Activated T-helper 1 cell treated with anti-CD3 and anti-CD28 coated beads, Interleukin-12 subunit alpha, Interleukin-12 subunit beta, Interleukin-2, Interleukin-4 antibody, amounts not matched to agents 30 ng/mL and 10 ng/mL and 1 ng/mL, durations not matched to agents 14 hours and 24 hours and 36 hours (primary cell): ENCODE measurements around the gene SLC35E2B. TPM values are rescaled to one million over a fixed set of nuclear protein-coding genes. Genes with fewer than 3 reads are reported as not detected.

ENCODE experiments used
- DNase-seq: peaks from one replicate; pipeline ENCODE4 v3.0.0; 2021; ENCODE audit warnings: low spot score
- H3K27ac Mint-ChIP-seq: one replicate; pipeline ENCODE4 v1.8.0; 2021; ENCODE audit warnings: mild to moderate bottlenecking, mixed read lengths
- H3K27me3 Mint-ChIP-seq: one replicate; pipeline ENCODE4 v1.8.0; 2022; ENCODE audit warnings: mild to moderate bottlenecking, moderate library complexity, mixed read lengths; ENCODE audit not compliant: insufficient read depth
- H3K36me3 Mint-ChIP-seq: one replicate; pipeline ENCODE4 v1.8.0; 2021; ENCODE audit warnings: low read depth, mixed read lengths
- H3K4me1 Mint-ChIP-seq: one replicate; pipeline ENCODE4 v1.8.0; 2021; ENCODE audit warnings: low read depth, mixed read lengths
- H3K4me3 Mint-ChIP-seq: one replicate; pipeline ENCODE4 v1.8.0; 2021; ENCODE audit warnings: mild to moderate bottlenecking, moderate library complexity, mixed read lengths
- H3K9me3 Mint-ChIP-seq: one replicate; pipeline ENCODE4 v1.8.0; 2021; ENCODE audit warnings: mixed read lengths
- intact Hi-C: fragments of 100-400 bp; cut with micrococcal nuclease; formaldehyde crosslinking; loops from one replicate; pipeline ENCODE4 v1.15.1; 2024
- total RNA-seq: library from RNA; stranded (reverse); gene quantifications from 2 replicates; pipeline ENCODE4 v1.2.3, GENCODE V29; 2022

Gene SLC35E2B
- total RNA-seq, 1 donor from 2014 or later = 41.1 TPM

DNA sequence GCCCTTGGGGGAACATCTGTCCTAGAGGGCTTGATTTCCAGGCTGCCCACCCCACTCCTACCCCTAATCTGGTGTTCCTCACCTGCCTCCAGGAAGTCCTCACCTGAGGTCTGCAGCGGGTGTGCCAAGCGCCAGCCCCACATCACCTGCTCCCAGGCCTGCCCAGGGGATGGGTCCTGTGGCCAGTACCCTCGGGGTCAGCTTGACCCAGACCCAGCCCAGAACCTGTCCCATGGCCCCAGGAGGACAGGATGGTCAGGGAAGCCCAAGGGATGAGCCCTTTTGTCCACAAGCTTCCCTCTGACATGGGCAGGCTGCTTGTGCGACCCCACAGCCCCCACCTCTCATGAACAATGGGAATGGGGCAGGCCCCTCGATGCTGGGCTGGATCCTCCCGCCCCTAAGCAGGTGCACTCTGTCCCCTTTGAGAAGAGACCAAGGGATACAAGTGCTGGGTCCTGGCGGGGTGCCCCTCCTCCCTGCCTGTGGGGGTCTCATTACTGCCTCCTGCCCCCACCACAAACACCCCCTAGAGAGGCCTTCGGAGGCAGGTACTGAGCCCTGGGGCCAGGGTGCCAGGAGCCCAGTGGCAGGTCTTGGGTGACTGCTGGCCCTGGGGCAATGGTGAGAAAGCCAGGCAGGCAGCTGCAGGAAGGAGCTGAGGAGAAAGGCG, 74.1 kb downstream of the SLC35E2B start:
- DNase-seq = no peak
- Mint-ChIP-seq H3K27ac (no peak overlapping the region), H3K9me3 (no peaks in the 10 kb centered on the region), H3K36me3 (peaks cover 4% of the 10 kb centered on the region), H3K4me3 (no peak overlapping the region), H3K27me3 (no peaks in the 10 kb centered on the region), H3K4me1 (peaks cover 23% of the 10 kb centered on the region)
- intact Hi-C loops = loop anchor here (10.0 kb wide), 2 partner anchors 106 to 776 kb away; partner anchors contain the start of genes CDK11A, MORN1 and RER1

DNA sequence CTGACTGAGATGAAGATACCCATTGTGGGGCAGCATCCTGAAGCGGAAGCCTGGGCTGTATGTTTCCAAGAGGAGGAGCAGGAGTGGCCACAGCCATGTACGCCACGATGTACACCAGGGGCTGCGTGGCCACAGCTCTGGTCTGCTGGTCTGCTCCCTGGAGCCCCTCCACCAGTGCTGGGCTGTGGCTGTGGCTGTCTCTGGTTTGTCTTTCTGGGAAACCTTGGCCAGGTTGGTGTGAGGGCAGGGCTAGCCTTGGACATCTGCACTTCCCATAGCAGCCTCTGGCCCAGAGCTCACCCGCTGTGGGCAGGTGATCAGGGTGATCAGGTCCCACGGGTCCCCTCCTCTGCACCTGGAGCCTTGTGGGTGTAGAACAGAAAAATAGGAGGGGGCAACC, 74.7 kb downstream of the SLC35E2B start:
- DNase-seq = no peak
- H3K27ac Mint-ChIP-seq = no peak overlapping the region
- peaks cover 4% of the 10 kb centered on the region for H3K36me3 Mint-ChIP-seq
- H3K4me1 Mint-ChIP-seq = peaks cover 25% of the 10 kb centered on the region
- peak overlapping the region; percentile 85 for H3K4me3 Mint-ChIP-seq
- no peaks in the 10 kb centered on the region for H3K27me3 Mint-ChIP-seq
- no peaks in the 10 kb centered on the region for H3K9me3 Mint-ChIP-seq
- intact Hi-C loops = loop anchor here (10.0 kb wide), 2 partner anchors 107 to 777 kb away; partner anchors contain the start of genes CDK11A, MORN1 and RER1

DNA sequence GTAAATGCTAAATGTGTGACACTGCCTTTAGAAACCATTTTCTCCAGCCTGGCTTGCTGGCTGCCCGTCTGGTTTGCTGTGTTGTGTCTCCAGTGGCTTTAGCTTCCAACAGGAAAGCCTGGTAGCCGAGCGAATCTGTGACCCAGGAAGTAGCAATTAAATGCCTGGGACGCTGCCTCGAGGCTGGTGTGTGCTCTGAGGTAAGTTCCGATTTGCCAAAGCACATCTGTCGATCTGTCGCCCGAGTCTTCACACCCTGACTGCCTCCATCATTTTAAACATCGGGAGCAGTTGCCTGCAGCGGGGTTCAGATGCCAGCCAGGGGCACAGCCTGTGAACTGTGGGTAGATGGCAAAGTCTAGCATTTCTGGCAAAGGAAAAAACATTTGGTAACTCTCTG, 75.1 kb downstream of the SLC35E2B start:
- Mint-ChIP-seq H3K27ac (peak overlapping the region; percentile 86), H3K9me3 (no peaks in the 10 kb centered on the region), H3K27me3 (no peaks in the 10 kb centered on the region), H3K36me3 (peaks cover 4% of the 10 kb centered on the region), H3K4me1 (peaks cover 25% of the 10 kb centered on the region), H3K4me3 (peak overlapping the region; percentile 85)
- DNase-seq = no peak
- intact Hi-C loops = loop anchor here (10.0 kb wide), 2 partner anchors 107 to 777 kb away; partner anchors contain the start of genes CDK11A, MORN1 and RER1

DNA sequence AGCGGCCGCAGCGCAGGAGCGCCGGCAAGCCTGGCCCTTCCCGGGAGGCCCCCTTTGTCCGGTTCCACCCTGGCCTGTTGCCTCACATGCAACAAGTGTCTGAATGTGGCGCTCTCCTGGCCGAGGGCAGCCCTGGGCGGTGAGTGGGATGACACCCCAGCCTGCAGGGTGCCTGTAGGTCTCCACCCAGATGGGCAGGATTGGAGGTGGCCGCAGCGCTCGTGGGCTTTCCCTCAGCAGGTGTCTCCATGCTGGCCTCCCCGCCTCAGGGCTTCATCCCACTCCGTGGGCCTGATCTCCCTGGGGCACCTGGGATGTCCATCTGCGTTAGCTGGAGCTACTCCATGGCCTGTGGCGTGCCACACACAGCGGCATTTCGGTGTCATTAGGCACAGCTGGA, 75.8 kb downstream of the SLC35E2B start:
- peak overlapping the region; percentile 86 for H3K27ac Mint-ChIP-seq
- intact Hi-C loops = loop anchor here (10.0 kb wide), 2 partner anchors 108 to 778 kb away; partner anchors contain the start of genes CDK11A, MORN1 and RER1
- H3K4me1 Mint-ChIP-seq = peaks cover 25% of the 10 kb centered on the region
- no peaks in the 10 kb centered on the region for H3K9me3 Mint-ChIP-seq
- peak overlapping the region; percentile 85 for H3K4me3 Mint-ChIP-seq
- H3K36me3 Mint-ChIP-seq = peaks cover 4% of the 10 kb centered on the region
- DNase-seq = no peak
- no peaks in the 10 kb centered on the region for H3K27me3 Mint-ChIP-seq

DNA sequence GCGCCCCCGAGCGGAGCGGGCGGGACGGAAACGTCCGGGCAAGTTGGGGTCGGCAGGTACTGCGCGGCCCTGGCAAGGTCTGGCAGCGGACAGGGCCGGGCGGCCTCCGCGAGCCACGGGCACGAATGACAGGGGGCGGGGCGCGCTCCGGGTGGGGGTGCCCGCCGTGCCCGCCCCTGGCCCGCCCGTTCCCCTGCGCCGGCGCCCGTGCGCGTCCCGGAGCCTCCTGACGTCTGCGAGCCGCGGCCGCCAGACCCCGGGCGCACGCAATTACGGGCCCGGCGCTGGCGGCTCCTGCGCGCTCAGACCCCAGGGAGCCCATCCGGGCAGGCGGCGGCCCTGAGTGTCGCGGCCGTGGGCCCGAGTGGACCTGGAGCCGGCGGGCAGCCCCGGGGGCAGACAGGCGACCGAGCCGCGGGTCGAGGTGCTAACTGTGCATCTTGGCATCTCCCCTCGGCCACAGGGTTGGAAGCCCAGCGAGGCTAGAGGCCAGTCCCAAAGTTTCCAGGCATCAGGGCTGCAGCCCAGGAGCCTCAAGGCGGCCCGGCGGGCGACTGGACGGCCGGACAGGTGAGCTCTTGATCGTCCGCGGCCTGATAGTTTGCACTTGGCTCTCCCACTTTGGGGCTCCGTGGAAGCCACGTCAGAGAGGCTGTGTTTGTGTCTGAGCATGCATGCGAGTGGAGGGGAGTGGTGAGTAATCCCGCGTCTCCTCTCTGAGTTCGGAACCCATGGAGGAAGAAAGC, 76.4 kb downstream of the SLC35E2B start:
- H3K27ac Mint-ChIP-seq = peak overlapping the region; percentile 86
- H3K27me3 Mint-ChIP-seq = no peaks in the 10 kb centered on the region
- peaks cover 25% of the 10 kb centered on the region for H3K4me1 Mint-ChIP-seq
- intact Hi-C loops = loop anchor here (10.0 kb wide), 2 partner anchors 109 to 779 kb away; partner anchors contain the start of genes CDK11A, MORN1 and RER1
- peak overlapping the region; percentile 85 for H3K4me3 Mint-ChIP-seq
- peak; percentile 49 for DNase-seq
- H3K9me3 Mint-ChIP-seq = no peaks in the 10 kb centered on the region
- peaks cover 4% of the 10 kb centered on the region for H3K36me3 Mint-ChIP-seq

DNA sequence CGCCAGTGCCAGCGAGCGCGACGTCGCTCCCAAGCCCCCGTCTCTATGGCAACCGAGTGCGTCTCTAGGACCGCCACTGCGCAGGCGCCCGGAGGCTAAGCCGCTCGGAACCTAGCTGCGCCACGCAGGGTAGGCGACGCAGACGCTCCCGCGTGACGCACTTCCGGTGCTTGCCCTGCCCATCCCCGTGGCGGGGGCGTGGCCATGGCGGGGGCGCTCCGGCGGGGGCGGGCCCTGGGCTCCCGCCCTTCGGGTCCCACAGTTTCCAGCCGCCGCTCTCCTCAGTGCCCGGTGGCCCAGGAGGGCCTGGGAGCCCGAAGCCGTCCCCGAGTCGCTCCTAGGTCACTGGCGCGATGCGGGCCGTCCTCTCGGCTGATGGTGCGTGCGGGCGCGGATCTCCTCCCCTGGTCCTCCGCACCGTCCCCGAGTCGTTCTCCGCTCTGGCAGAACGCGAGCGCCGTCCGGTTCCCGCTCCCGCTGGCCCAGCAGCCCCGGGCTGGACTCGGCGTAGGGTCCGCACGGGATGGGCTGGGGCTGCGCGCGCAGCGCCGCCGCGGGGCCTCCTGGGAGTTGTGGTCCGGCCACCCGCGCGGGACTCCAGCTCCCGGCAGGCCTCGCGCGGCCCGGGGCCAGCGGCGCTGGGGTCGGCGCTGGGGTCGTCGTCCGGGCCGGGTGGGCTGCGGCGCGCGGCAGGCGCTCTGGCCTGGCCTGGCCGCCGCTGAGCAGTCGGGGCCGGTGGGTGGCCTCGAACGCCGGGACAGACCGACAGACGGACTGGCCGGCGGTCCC, 77.1 kb downstream of the SLC35E2B start, which contains the start of gene MIB2:
MIB2 (plus strand) TSS at position 245 of the 789 bp plus-strand sequence. CDS start 7,953 bp downstream, outside the sequence.
- Mint-ChIP-seq H3K4me1 (peaks cover 25% of the 10 kb centered on the region), H3K27me3 (no peaks in the 10 kb centered on the region), H3K27ac (peak within 1 kb of the TSS; percentile 99), H3K4me3 (peak within 1 kb of the TSS; percentile 92), H3K36me3 (peaks cover 4% of the 10 kb centered on the region), H3K9me3 (no peaks in the 10 kb centered on the region)
- peak; percentile 98 for DNase-seq
- intact Hi-C loops = loop anchor here (1.0 to 10.0 kb wide), 9 partner anchors 15 to 779 kb away; partner anchors contain the start of genes ATAD3B, AURKAIP1, C1orf159 and CDK11A

DNA sequence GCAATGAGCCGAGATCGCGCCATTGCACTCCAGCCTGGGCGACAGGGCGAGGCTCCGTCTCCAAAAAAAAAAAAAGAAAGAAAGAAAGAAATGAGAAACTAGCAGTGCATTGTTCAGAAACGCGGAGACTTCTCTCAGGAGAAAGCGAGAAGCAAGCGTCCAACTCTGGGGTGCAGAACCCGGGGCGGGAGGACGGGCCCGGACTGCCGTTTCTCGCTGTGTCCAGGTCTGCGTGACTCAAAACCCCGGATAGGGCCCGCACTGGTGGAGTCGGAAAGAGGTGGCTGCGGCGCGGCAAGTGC, 77.7 kb downstream of the SLC35E2B start:
- no peaks in the 10 kb centered on the region for H3K27me3 Mint-ChIP-seq
- H3K27ac Mint-ChIP-seq = peak overlapping the region; percentile 99
- H3K36me3 Mint-ChIP-seq = peaks cover 4% of the 10 kb centered on the region
- peak overlapping the region; percentile 92 for H3K4me3 Mint-ChIP-seq
- no peaks in the 10 kb centered on the region for H3K9me3 Mint-ChIP-seq
- no peak for DNase-seq
- intact Hi-C loops = loop anchor here (1.0 to 10.0 kb wide), 11 partner anchors 16 to 780 kb away; partner anchors contain the start of genes ATAD3B, AURKAIP1, C1orf159 and CDK11A
- H3K4me1 Mint-ChIP-seq = peaks cover 25% of the 10 kb centered on the region

DNA sequence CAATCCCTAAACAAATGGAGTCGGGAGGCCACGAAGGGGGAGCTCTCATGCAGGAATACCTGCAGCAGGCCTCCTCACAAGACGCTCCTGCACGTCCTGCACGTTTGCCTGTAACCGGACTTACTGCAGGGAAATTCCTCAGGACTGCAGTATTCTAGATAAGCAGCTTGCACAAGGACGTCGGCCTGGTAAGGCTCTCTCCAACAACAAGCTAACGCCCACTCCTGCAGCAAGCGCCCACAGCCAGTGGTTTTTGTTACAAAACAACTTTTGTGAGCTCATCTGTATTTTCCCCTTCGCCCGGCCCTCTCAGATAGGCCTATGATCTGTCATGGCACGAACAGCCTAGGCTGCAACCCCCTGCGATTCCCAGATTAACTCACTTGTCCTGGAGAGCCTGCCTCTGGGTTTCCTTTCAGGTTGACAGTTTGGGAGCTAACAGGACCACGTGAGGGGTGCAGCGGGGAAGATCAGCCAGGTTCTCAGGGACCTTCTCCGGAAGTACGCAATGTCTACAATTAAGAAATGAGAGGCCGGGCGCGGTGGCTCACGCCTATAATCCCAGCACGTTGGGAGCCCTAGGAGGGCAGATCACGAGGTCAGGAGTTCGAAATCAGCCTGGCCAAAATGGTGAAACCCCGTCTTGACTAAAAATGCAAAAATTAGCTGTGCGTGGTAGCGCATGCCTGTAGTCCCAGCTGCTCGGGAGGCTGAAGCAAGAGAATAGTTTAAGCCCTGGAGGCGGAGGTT, 78.2 kb downstream of the SLC35E2B start:
- DNase-seq = peak; percentile 54
- intact Hi-C loops = loop anchor here (1.0 to 10.0 kb wide), 7 partner anchors 16 to 780 kb away; partner anchors contain the start of genes CDK11A, MORN1, PUSL1 and RER1
- Mint-ChIP-seq H3K36me3 (peaks cover 4% of the 10 kb centered on the region), H3K9me3 (no peaks in the 10 kb centered on the region), H3K4me1 (peaks cover 25% of the 10 kb centered on the region), H3K27me3 (no peaks in the 10 kb centered on the region), H3K27ac (peak overlapping the region; percentile 99), H3K4me3 (peak overlapping the region; percentile 92)

DNA sequence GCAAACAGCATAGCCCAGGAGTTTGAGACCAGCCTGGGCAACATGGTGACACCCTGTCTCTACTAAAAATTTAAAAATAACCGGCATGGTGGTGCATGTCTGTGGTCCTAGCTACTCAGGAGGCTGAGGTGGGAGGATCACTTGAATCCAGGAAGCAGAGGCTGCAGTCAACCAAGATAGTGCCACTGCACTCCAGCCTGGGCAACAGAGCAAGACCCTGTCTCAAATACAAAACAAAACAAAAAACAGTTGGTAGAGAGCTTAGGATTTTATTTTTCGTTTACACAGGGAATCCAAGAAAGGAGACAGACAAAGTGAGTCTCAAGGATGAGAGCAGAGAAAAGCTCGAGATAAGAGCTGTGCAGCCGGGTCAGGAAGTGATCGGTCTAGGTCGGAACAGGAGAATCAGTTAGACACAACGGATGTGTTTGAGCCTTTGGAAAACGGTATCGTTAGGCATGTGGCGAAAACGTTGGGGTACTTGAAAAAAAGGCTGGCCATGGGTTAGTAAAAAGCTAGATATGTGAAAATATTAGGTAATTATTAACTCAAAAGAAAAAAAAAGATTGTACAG, 79.0 kb downstream of the SLC35E2B start:
- no peak for DNase-seq
- intact Hi-C loops = loop anchor here (1.0 to 10.0 kb wide), 7 partner anchors 17 to 781 kb away; partner anchors contain the start of genes CDK11A, MORN1, PUSL1 and RER1
- peaks cover 4% of the 10 kb centered on the region for H3K36me3 Mint-ChIP-seq
- H3K27me3 Mint-ChIP-seq = no peaks in the 10 kb centered on the region
- no peaks in the 10 kb centered on the region for H3K9me3 Mint-ChIP-seq
- peak overlapping the region; percentile 92 for H3K4me3 Mint-ChIP-seq
- H3K27ac Mint-ChIP-seq = peak overlapping the region; percentile 99
- H3K4me1 Mint-ChIP-seq = peaks cover 25% of the 10 kb centered on the region

DNA sequence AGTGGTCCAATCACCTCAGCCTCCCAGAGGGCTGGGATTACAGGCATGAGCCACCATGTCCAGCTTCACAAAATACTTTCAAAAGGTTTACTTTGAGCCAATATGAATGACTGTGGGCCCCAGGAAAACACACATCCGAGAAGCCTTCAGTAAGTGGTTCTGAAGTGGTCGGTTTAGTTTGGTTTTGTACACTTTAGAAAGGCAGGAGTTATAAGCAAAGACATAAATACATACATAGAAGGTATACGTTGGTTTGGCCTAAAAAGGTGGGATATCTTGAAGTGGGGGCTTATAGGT, 80.5 kb downstream of the SLC35E2B start:
- Mint-ChIP-seq H3K9me3 (no peaks in the 10 kb centered on the region), H3K36me3 (no peaks in the 10 kb centered on the region), H3K4me3 (no peak overlapping the region), H3K27ac (peak overlapping the region; percentile 67), H3K27me3 (no peaks in the 10 kb centered on the region), H3K4me1 (peaks cover 26% of the 10 kb centered on the region)
- intact Hi-C loops = loop anchor here (10.0 kb wide), 2 partner anchors 113 to 783 kb away; partner anchors contain the start of genes CDK11A, MORN1 and RER1
- DNase-seq = no peak

DNA sequence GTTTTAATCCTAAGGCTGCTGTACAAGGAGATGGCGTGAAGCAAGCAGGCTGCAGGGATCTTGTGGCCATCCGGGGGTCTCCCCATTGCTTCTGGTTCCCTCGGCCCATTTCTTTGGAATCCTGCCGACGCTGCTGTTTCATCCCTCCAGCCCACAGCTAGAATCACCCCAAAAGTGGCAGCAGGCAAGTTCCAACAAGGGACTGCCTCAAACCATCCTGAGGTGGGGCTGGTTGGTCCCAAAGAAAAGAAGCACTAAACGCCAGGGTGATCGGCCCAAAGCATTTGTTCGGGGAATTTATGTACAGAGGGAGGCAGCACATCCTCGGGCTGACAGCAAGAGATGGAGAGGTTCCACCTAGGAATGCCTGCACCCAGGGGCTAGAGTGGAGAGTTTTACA, 81.8 kb downstream of the SLC35E2B start:
- Mint-ChIP-seq H3K9me3 (no peaks in the 10 kb centered on the region), H3K4me3 (no peak overlapping the region), H3K4me1 (peaks cover 31% of the 10 kb centered on the region), H3K27me3 (no peaks in the 10 kb centered on the region), H3K36me3 (no peaks in the 10 kb centered on the region), H3K27ac (no peak overlapping the region)
- intact Hi-C loops = loop anchor here (10.0 kb wide), 2 partner anchors 114 to 784 kb away; partner anchors contain the start of genes CDK11A, MORN1 and RER1
- DNase-seq = no peak
